HG02642 (cell line): ENCODE results near the gene RNF146.
A peak's percentile ranks its signal among the peaks of the same experiment; 100 is the strongest.
"Not testable (repeated sequence)": the region's sequence is repeated elsewhere in the genome, so short reads cannot be mapped to it uniquely, and the experiment has no call there.

Experiments used
- ATAC-seq: cut with Tn5 transposase; IDR thresholded peaks from one replicate; pipeline ENCODE4 v1.9.1; 2021; ENCODE audit warnings: mild to moderate bottlenecking; ENCODE audit not compliant: unreplicated experiment, poor library complexity

The RNF146 gene, protein sequence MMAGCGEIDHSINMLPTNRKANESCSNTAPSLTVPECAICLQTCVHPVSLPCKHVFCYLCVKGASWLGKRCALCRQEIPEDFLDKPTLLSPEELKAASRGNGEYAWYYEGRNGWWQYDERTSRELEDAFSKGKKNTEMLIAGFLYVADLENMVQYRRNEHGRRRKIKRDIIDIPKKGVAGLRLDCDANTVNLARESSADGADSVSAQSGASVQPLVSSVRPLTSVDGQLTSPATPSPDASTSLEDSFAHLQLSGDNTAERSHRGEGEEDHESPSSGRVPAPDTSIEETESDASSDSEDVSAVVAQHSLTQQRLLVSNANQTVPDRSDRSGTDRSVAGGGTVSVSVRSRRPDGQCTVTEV

DNA sequence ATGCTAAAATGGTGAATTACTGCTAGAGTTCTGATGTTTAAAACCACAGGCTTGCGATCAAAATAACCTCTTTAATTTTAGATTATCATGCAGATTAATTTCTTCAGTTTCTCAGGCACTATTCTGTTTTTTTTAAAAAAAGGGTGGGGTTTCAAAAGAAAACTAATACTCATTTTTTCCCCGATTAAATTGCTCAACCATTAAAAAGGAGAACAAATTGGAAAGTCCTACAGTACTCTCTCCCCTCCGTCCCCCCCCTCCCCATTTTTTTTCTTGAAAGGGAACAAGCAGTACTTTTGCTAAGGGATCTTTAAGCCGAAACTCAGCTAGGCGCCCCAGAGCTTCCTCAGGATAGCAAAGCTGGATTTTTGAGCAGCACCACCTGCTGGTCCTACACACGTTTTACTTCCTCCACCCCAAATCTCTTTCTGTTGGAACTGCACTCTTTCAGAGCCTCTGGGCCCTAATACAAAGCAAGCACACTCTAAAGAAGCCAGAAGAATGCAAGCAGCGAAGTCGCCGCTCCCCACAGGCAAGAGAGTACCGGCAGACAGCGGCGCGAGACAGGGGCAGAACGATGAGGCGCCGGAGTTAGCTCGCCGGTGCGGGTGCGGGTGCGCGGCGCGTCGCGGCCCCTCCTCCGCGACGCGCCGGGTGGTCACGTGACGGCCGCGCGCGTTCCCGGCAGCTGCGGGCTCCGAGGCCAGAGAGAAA is at the start of gene RNF146:
Gene RNF146 (plus strand): TSS at position 687 of the 714 bp plus-strand sequence. CDS start 13,475 bp downstream, outside the sequence.
- ATAC-seq, result peak; percentile 86

DNA sequence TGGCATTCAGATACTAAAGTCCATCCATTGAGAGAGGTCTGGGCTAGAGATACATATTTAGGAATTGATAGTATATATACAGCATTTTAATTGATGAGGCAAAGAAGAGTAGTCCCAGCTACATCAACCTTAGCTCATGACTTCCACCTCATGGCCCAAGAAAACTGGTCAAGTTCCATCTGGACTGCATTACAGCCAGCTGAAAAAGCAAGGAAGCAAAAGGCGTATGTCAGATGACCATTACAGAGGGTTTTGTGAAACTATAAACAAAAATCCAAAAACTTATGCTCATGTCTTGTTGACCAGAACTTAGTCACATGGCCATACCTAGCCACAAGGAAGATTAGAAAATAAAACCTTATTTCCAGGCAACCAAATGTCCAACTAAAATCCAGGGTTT is 46.8 kb upstream of the RNF146 start:
- no peak for ATAC-seq

DNA sequence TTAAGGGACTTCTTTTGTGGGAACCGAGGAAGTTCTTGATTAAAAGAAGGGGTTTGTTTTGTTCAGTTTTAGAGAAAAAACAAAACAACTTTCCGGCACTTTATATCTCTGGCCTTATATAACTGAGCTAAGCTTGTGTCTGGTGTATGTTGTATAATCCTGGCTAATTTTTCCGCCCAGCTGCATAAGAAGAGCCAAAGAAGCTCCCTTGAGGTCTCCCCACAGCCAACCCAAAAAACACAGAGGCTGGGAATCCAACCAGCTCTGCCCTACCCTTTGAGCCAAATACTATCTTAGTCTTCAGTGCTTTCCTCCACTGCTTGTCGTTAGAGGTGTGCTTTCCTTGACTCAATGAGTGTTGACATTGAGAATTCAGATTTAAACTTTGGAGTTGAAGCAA is 45.5 kb upstream of the RNF146 start:
- no peak for ATAC-seq

DNA sequence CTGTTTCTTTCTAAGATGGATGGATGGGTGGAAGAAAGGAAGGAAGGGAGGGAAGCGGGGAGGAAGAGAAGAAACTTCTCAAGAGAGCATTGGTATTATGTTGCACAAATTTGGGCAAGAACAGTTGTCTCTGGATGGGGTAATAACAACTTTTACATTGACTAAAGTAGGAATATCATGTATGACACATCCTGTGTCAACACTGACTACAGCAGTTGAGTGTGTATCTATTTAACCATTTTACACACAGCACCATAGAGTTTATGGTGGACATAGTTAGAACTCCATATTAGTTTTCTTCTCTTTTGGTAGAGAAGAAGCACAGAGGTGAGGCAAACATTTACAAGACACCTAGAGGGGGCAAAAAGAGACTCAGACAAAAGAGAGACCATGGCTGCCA is 44.2 kb upstream of the RNF146 start:
- ATAC-seq, result no peak

DNA sequence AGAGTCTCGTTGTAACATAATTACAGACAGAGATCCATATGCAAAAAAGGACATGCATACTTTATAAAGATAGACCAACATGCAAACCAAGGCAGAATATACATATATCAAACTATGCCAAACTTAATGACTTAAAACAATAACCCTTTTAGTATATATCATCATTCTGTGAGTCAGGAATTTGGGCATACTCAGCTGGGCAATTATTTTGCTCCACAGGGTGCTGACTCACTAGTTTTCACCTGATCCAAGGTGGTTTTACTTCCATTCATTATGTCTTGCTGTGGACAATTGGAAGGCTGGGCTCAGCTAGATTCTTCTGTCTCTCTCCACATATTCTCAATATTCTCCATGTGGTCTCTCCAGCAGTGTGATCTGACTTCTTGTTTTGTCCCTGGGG is 41.2 kb upstream of the RNF146 start:
- ATAC-seq, result no peak

DNA sequence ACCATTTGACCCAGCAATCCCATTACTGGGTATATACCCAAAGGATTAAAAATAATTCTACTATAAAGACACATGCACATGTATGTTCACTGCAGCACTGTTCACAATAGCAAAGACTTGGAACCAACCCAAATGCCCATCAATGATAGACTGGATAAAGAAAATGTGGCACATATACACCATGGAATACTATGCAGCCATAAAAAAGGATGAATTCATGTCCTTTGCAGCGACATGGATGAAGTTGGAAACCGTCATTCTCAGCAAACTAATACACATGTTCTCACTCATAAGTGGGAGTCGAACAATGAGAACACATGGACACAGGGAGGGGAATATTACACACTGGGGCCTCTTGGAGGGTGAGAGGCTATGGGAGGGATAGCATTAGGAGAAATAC is 32.8 kb upstream of the RNF146 start:
- ATAC-seq, result not testable (repeated sequence)

DNA sequence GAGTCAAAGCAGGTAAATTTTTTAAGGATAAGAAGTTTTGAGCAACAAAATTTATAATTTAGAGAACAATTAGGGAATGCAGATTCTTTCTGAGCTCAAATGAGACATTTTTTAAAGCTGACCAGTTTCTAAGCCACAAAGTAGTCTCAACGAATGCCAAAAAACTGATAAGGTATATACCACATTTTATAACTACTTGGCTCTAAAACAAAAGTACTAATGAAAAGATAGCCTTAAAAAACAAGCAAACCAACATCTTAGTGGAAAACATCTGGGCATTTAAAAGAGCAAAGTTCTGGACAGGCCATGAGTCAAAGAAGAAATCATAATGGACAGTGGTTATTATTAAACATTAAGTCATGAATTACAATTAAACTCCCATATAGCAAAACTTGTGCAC is 23.2 kb upstream of the RNF146 start:
- no peak for ATAC-seq

DNA sequence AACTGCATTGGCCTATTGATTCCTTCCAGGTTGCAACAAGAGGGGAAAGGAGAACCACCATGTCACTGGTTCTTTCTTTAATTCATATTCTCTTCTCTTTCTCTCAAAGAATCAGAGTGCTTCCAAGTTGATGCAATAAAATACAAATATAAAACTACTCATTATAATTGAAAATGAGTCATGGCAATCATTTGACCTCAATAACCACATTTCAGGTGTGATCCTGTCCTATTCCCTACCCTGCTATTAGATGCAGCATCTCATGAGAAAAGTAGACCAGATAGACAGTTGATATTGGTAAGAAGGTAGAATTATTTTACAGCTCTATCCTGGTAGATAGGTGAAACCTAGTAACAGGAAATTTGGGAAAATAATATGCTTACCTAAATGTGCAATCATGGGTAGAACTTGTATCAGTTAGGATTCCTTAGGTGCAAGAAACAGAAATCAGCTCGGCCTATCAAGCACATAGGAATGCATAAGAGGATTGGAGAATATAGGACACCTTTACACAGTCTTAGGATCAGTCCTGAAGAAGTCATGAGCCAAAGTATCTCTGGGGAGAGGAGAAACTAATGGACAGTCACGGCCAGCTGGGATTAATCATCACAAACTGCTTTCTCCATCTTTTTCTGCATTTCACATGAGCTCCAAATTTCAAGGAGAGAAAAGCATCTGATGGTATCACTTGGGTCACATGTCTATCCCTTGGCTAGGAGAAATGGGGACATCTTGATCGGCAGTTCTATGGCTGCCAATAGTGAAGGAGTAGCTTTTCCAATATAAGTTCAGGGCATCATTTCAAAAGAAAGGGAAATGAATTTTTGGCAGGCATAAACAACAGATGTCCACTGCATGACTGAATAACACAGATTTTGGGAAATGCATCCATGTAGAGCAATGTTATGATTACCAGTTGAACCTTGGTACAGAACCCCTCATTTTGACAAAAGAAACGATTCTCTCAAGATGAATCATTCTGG is 19.3 kb upstream of the RNF146 start:
- no peak for ATAC-seq

DNA sequence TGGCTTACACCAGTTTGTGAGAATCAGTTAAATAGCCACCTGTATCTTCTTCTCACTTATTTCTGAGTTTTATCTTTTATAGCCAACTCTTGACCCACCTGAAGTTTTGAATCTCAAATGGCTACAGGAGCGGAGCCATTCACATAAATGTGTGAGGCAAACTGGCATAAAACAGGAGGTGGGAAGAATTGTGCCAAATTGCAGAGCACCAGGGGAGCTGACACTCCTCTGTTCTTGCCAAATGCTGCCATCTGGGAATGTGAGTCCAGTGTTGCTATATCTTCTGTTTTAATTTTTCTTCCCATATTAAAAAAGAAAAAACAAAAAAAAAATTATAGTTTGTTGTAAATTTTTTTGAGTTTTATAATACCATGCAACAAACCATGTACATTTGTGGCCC is 17.0 kb upstream of the RNF146 start:
- ATAC-seq, result no peak

DNA sequence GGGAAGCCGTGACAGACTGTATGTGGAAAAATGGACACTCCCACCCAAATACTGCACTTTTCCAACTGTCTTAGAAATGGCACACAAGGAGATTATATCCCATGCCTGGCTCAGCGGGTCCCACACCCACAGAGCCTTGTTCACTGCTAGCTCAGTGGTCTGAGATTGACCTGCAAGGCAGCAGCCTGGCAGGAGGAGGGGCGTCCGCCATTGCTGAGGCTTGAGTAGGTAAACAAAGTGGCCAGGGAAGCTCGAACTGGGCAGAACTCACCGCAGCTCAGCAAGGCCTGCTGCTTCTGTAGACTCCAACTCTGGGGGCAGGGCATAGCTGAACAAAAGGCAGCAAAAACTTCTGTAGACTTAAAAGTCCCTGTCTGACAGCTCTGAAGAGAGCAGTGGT is 11.4 kb upstream of the RNF146 start:
- no peak for ATAC-seq

DNA sequence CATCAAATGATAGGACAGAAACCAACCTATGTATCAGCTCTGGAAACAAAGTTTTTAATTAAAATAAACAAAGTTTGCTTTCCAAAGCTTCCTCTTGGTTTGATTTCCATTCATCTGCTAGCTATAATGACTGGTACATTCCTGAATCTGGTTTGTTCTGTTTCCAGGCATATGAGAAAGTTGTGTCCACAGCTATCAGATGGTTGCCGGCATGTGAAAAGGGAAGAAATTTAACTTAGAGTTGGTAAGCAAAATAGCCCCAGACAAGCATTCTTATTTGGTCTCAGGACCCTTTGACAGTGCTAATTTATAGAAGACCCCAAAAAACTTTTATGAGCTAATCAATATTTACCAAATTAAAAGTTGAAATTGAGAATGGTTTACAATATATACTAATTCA is 3.8 kb upstream of the RNF146 start:
- no peak for ATAC-seq

DNA sequence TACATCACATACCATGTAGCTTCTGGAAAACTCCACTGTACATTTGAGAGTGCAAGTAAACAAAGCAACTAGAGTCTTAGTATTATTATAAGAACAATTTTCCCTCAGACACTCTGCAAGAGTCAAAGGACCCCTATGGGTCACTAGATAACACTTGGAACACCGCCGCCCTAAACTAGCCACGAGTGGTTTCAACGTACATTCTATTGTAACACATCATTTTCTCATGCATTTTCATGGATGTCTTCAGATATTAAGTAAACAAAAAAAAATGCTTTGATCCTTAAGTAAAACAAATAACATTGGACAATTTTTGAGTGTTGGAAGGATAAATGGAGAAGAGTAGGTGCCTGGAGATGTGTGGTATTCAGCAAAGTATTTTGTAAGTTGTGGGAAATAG is 3.2 kb upstream of the RNF146 start:
- no peak for ATAC-seq

DNA sequence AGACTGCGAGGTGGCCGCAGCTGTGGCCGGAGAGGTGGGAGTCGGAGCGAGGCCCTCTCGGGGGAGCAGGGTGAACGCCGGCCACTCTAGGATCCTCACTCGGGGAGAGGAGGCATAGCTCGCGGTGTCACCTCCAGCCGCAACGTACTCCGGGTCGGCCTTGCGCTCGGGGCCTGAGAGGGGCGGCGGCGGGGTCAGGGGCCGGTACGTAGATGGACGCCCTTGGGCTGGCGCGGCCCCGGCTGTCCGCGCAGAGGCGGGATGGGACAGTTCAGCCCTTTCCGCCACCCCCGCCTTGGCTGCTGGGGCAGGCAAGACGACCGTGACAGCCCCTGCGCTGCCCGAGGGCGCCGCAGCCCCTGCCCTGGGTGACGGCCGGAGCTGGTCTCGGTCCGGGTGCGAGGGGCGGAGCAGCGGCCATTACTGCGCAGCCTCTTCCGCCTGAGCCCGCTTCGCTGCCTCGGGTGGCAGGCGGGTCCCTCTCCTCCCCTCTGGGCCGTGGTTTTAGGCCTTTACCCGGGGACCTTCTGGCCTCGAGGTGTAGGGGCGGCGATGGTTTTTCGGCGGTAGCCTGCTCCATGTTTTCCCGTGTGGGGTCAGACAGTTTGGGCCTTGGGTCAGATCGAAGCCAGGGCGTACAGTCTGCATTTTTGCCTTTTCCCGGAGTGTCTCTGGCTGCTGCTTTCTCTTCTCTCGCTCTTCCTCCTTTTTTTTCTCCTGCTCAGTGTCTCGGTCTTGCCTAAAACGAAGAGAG is 405 bp downstream of the RNF146 start:
- peak; percentile 81 for ATAC-seq

DNA sequence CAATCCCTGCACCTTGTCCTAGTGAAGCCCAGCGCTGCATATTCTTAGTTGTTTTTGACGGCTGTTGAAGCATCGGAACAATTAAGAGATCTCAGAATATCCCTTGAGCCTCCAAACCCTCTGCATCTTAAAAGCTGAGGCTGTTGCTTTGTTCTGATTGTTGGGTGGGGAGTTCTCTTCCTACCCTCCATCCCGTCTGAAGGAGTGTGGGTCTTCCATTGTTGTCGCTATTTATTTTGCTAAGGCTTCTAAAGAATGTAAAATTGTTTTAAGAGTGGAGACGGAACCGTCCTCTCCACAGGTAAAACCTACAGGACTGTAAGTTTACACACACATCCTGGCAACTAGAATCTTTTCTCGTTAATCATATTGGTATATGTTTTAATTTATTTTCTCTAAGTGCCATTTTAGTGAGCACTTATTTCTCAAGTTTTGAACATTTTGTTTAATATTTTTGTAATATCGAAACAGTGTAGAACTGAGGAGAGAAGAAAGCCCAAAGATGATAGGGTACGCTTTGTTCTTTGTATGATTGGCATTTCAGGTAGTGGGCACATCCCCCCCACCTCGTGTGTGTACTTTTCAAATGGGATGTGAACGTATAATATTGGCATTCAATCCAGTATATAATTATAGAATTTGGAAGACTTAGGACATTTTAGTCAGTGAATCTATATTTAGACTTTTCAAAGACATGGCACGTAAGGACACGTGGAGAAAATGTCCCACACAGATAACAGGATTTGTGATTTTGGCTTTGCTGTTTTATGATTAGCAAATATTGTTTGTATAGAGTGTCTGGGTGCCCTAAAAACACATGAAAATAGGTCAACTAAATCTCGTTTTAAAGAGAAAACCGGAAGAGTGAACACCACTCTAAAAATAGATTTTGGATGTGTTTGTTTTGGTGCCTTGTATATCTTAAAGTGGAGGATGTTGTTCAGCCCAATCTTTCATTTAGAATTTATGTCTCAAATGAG is 1.3 kb downstream of the RNF146 start:
- ATAC-seq, result peak; percentile 4

DNA sequence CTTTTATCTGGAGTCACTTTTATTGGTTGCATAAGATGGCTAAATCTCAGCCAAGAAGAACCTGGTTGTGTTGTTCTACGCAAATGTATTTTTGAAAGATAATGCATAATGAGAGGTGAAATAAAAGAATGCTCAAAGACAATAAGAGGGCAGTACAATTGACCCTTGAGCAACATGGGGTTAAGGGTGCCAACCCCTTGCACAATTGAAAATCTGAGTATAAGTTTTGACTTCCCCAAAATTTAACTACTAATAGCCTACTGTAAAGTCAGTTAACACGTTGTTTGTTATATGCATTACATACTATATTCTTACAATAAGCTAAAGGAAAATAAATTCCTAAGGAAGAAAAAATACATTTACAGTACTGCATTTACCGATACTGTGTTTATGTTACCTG is 5.9 kb downstream of the RNF146 start:
- no peak for ATAC-seq

DNA sequence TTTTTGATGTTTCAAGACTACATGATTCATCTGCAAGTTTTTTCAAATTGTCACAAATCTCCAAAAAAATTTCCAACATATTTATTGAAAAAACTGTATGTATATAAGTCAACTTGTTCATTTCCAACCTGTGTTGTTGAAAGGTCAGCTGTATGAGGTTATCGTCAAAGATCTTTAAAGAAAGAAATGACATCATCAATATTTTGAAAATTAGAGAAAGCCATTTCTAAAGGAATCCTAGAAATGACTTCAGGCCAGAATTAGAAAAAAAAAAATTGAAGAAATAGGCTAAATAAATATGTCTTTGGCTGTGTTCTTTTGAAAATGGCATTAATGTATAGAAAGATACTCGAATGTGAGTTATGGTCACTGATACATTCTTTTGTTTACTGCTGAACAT is 6.8 kb downstream of the RNF146 start:
- no peak for ATAC-seq

DNA sequence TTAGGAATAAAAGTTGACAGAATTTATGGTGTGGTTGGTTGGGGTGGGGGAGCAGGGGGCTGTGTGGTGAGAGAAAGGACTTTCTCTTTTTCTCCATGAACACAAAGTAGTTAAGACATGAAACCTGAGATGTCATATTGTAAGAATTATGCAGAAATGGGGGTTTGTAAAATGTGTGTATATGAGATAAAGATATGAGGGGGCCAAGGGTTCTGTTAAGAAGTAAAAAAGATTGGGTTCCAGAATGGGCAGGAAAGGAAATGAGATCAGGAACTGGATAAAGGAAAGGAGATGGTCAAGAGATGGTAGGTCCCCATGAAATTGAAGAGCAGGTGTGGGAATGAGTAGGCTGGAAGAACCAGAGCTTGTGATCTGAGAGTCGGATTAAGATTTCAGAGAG is 9.7 kb downstream of the RNF146 start:
- no peak for ATAC-seq

DNA sequence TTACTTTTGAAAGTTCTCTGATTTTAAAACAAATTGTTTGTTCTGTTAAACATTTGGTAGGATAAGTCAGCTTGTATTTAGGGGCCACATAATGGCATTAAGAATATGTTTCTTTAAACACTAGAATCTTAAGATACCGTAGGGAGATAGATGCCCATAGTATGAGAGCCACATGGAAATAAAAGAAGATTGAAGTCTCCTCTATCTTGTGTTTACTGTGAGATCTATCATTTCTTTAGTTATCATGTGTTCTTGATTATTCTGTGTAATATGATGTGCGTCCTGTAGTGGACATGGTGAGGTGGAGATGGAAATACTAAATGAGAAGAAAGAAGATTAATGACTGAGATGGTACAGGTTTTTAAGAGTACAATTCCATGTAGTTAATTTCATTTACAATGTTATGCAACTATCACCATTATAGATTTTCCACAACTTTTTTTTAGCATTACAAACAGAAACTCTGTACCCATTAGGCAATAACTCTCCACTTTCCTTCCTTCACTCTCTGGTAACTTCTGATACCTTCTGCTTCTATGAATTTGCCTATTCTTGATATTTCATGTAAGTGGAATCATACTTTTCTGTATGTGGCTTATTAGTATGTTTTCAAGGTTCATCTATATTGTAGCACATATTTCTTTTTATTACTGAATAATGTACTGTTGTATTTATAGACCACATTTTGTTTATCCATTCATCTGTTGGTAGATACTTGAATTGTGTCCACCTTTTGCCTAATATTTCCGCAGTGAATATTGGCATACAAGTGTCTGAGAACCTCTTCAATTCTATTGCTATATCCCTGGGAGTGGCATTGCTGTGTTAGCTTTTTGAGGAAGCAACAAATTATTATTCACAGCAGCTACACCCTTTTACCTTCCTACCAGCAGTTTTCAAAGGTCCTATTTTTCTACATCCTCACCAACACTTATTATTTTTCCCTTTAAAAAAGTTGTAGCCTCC is 11.5 kb downstream of the RNF146 start:
- ATAC-seq, result no peak
